Osteoblast (primary cell): ENCODE measurements around the gene FAM83G. TPM values are rescaled to one million over a fixed set of nuclear protein-coding genes. Genes with fewer than 3 reads are reported as not detected.

Experiments
- DNase-seq: peaks from one replicate; pipeline ENCODE4 v3.0.0; 2011; ENCODE audit warnings: low spot score, mixed read lengths; ENCODE audit not compliant: insufficient read length; ENCODE audit errors: missing footprints
- H2AFZ ChIP-seq: 2 replicates; pipeline ENCODE4 v1.6.0; 2011; ENCODE audit warnings: mild to moderate bottlenecking, low read length
- H3K27ac ChIP-seq: 2 replicates; pipeline ENCODE4 v1.5.1; 2011; ENCODE audit warnings: mild to moderate bottlenecking, low read depth, low read length, moderate library complexity
- H3K27me3 ChIP-seq: 2 replicates; pipeline ENCODE4 v1.6.0; 2012; ENCODE audit warnings: mild to moderate bottlenecking, control low read depth, inconsistent platforms, low read length, moderate library complexity; ENCODE audit not compliant: insufficient read depth
- H3K36me3 ChIP-seq: 2 replicates; pipeline ENCODE4 v1.5.1; 2011; ENCODE audit warnings: mild to moderate bottlenecking, low read length, control low read depth, moderate library complexity; ENCODE audit not compliant: insufficient read depth
- H3K4me1 ChIP-seq: 2 replicates; pipeline ENCODE4 v1.5.1; 2011; ENCODE audit warnings: mild to moderate bottlenecking, low read length, control low read depth, moderate library complexity; ENCODE audit not compliant: insufficient read depth
- H3K4me2 ChIP-seq: 2 replicates; pipeline ENCODE4 v1.6.0; 2011; ENCODE audit warnings: mild to moderate bottlenecking, low read length; ENCODE audit not compliant: insufficient read depth
- H3K4me3 ChIP-seq: fragments of 200-600 bp; sonication (generic); 3 replicates; pipeline ENCODE4 v1.5.1; 2012; ENCODE audit warnings: mild to moderate bottlenecking, low read length, inconsistent platforms; ENCODE audit not compliant: insufficient read depth
- H3K79me2 ChIP-seq: 2 replicates; pipeline ENCODE4 v1.6.0; 2012; ENCODE audit warnings: mild to moderate bottlenecking, low read length, control low read depth, inconsistent platforms; ENCODE audit not compliant: insufficient read depth
- H3K9me3 ChIP-seq: 2 replicates; pipeline ENCODE4 v1.5.1; 2011; ENCODE audit warnings: low read depth, low read length, control low read depth
- H4K20me1 ChIP-seq: 2 replicates; pipeline ENCODE4 v1.6.0; 2012; ENCODE audit warnings: mild to moderate bottlenecking, low read length, control low read depth; ENCODE audit not compliant: insufficient read depth
- CTCF ChIP-seq: IDR thresholded peaks from 2 replicates; pipeline ENCODE4 v1.5.1; 2011; ENCODE audit warnings: mild to moderate bottlenecking, low read depth, low read length, moderate library complexity; ENCODE audit errors: extremely low read depth
- total RNA-seq: library from RNA; depleted of rRNA; stranded (reverse); fragments of >200 nt; gene quantifications from 2 replicates; pipeline ENCODE4 v1.2.3, GENCODE V29; 2012

Gene FAM83G
- total RNA-seq, 1 donor, result 11.6 TPM

- Histone ChIP-seq H3K4me1 (no peaks in the 10 kb centered on the region), H3K79me2 (no peaks in the 10 kb centered on the region), H3K27me3 (peaks cover 6% of the 10 kb centered on the region), H3K9me3 (no peaks in the 10 kb centered on the region), H3K36me3 (no peaks in the 10 kb centered on the region), H3K27ac (no peak overlapping the region), H4K20me1 (no peaks in the 10 kb centered on the region), H3K4me2 (no peak overlapping the region), H3K4me3 (no peak overlapping the region), H2AFZ (no peak overlapping the region)
- no peak for TF ChIP-seq CTCF
- DNase-seq, result peak; percentile 73
Measured at GRCh38 chr17:18955009-18955408, 49.6 kb downstream of the FAM83G start.

DNA sequence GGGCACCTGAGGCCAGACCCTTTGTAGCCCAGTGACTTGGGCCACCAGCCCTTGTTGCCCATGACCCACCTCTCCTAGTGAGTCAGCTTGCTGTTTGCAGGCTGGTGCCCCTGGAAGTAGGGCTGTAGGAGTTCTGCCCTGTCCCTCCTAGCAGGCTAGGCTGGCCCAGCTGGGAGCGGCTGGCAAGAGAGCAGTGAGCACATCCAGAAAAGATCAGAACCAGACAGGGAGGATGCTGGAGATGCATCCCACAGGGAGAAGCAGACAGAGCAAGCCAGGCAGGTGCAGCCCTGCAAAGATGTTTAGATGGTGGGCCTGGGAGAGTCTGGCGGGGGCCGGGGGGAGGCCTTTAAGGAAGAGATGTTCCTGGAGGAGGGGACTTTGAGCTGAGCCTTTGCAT is 50.2 kb downstream of the FAM83G start:
- no peak for TF ChIP-seq CTCF
- no peak overlapping the region for H3K27ac ChIP-seq
- DNase-seq, result peak; percentile 65
- H3K4me3 ChIP-seq, result no peak overlapping the region
- H3K4me1 ChIP-seq, result no peaks in the 10 kb centered on the region
- no peaks in the 10 kb centered on the region for H3K9me3 ChIP-seq
- peaks cover 12% of the 10 kb centered on the region for H3K27me3 ChIP-seq
- H3K79me2 ChIP-seq, result no peaks in the 10 kb centered on the region
- no peak overlapping the region for H2AFZ ChIP-seq
- no peaks in the 10 kb centered on the region for H4K20me1 ChIP-seq
- H3K36me3 ChIP-seq, result no peaks in the 10 kb centered on the region
- no peak overlapping the region for H3K4me2 ChIP-seq

DNA sequence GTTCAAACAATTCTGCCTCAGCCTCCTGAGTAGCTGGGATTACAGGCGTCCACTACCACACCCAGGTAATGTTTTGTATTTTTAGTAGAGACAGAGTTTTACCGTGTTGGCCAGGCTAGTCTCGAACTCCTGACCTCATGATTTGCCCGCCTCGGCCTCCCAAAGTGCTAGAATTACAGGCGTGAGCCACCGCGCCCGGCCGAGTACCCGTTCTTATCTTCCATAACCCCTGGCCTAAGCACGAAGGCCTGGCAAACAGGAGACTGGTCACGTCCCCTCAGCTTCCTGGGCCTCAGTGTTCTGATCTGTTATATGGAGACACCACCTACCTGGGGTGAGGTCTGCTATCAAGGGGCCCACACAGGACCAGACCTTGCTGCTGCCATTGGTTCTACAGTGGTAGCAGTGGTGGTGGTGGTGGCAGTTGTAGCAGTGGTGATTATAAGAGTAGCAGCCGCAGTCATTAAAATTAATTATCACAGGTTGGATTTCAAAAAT is 51.3 kb downstream of the FAM83G start:
- Histone ChIP-seq H3K4me3 (no peak overlapping the region), H4K20me1 (no peaks in the 10 kb centered on the region), H3K27ac (no peak overlapping the region), H3K4me1 (no peaks in the 10 kb centered on the region), H2AFZ (no peak overlapping the region), H3K36me3 (no peaks in the 10 kb centered on the region), H3K79me2 (no peaks in the 10 kb centered on the region), H3K4me2 (no peak overlapping the region), H3K9me3 (no peaks in the 10 kb centered on the region), H3K27me3 (peaks cover 14% of the 10 kb centered on the region)
- DNase-seq, result no peak
- TF ChIP-seq CTCF, result no peak

- Histone ChIP-seq H4K20me1 (no peaks in the 10 kb centered on the region), H3K4me2 (no peak within 1 kb of the TSS), H3K9me3 (no peaks in the 10 kb centered on the region), H3K27ac (no peak within 1 kb of the TSS), H3K4me3 (no peak within 1 kb of the TSS), H3K4me1 (no peaks in the 10 kb centered on the region), H3K36me3 (no peaks in the 10 kb centered on the region), H3K79me2 (no peaks in the 10 kb centered on the region), H3K27me3 (peaks cover 23% of the 10 kb centered on the region), H2AFZ (no peak within 1 kb of the TSS)
- peak; percentile 92 for DNase-seq
- peak; percentile 52 for TF ChIP-seq CTCF
Measured at GRCh38 chr17:18951941-18952842, 52.4 kb downstream of the FAM83G start, which contains the start of gene SLC5A10. TSS of gene SLC5A10 (plus strand) at chr17:18952165. CDS start at chr17:18952206, 41 bp downstream.
